SU-DHL-6 (cell line): ENCODE measurements around the gene RGMA.

Experiments
- H2AFZ ChIP-seq: fragments of 200-600 bp; sonication (generic); 2 replicates; pipeline ENCODE4 v1.6.1; 2014; ENCODE audit warnings: low read depth, mild to moderate bottlenecking, moderate library complexity, mixed read lengths, antibody characterized with exemption, low read length; ENCODE audit not compliant: severe bottlenecking
- H3F3A ChIP-seq: fragments of 200-600 bp; shearing (Covaris generic); 2 replicates; pipeline ENCODE4 v1.6.0; 2016; ENCODE audit warnings: antibody characterized with exemption, mild to moderate bottlenecking; ENCODE audit not compliant: insufficient read depth
- H3K27ac ChIP-seq: fragments of 200-600 bp; sonication (generic); 2 replicates; pipeline ENCODE4 v1.5.1; 2016; ENCODE audit warnings: low read depth, mild to moderate bottlenecking, low read length, moderate library complexity, mixed read lengths
- H3K27me3 ChIP-seq: fragments of 200-600 bp; sonication (generic), shearing (Covaris generic); 2 replicates; pipeline ENCODE4 v1.6.0; 2014; ENCODE audit warnings: mild to moderate bottlenecking, low read length
- H3K36me3 ChIP-seq: fragments of 200-600 bp; sonication (generic); 2 replicates; pipeline ENCODE4 v1.6.1; 2014; ENCODE audit warnings: mild to moderate bottlenecking, low read length, mixed read lengths
- H3K4me2 ChIP-seq: fragments of 300-600, 200-600 bp; shearing (Covaris generic), sonication (generic); 2 replicates; pipeline ENCODE4 v1.6.0; 2014; ENCODE audit warnings: low read length, low read depth, mild to moderate bottlenecking; ENCODE audit not compliant: poor library complexity, severe bottlenecking
- H3K4me3 ChIP-seq: fragments of 200-600 bp; sonication (generic); 2 replicates; pipeline ENCODE4 v1.5.1; 2014; ENCODE audit warnings: antibody characterized with exemption, low read length, mild to moderate bottlenecking, mixed read lengths; ENCODE audit not compliant: insufficient read depth, poor library complexity, severe bottlenecking
- H3K79me2 ChIP-seq: fragments of 200-600 bp; sonication (generic); 2 replicates; pipeline ENCODE4 v1.6.1; 2014; ENCODE audit warnings: mild to moderate bottlenecking, low read length, moderate library complexity; ENCODE audit not compliant: insufficient read depth
- H3K9ac ChIP-seq: fragments of 200-600 bp; sonication (generic); 2 replicates; pipeline ENCODE4 v1.7.0; 2014; ENCODE audit warnings: mild to moderate bottlenecking, low read length
- H3K9me2 ChIP-seq: fragments of 200-600 bp; sonication (generic); replicated peaks from 2 replicates; pipeline ENCODE4 v1.6.1; 2014; ENCODE audit warnings: low read length; ENCODE audit not compliant: insufficient read depth
- H3K9me3 ChIP-seq: fragments of 200-600 bp; sonication (generic); 2 replicates; pipeline ENCODE4 v1.6.1; 2014; ENCODE audit warnings: low read length, mixed read lengths; ENCODE audit not compliant: insufficient read depth
- H4K20me1 ChIP-seq: fragments of 200-600 bp; sonication (generic); 2 replicates; pipeline ENCODE4 v1.6.1; 2014; ENCODE audit warnings: low read depth, mild to moderate bottlenecking, antibody characterized with exemption, low read length, moderate library complexity, mixed read lengths
- EZH2phosphoT487 ChIP-seq: fragments of 200-600 bp; sonication (generic), shearing (Covaris generic); conservative IDR thresholded peaks from 2 replicates; pipeline ENCODE4 v1.6.1; 2018; ENCODE audit warnings: mild to moderate bottlenecking, antibody characterized with exemption, low read length, moderate library complexity, mixed read lengths
- TF ChIP-seq, protein P1 (sequence below): fragments of 200-600 bp; sonication (generic); IDR thresholded peaks from one replicate; pipeline ENCODE4 v1.5.1; 2017; ENCODE audit warnings: antibody characterized with exemption, mild to moderate bottlenecking, low read length, moderate library complexity; ENCODE audit not compliant: insufficient read depth, poor library complexity, severe bottlenecking

RGMA gene

DNA sequence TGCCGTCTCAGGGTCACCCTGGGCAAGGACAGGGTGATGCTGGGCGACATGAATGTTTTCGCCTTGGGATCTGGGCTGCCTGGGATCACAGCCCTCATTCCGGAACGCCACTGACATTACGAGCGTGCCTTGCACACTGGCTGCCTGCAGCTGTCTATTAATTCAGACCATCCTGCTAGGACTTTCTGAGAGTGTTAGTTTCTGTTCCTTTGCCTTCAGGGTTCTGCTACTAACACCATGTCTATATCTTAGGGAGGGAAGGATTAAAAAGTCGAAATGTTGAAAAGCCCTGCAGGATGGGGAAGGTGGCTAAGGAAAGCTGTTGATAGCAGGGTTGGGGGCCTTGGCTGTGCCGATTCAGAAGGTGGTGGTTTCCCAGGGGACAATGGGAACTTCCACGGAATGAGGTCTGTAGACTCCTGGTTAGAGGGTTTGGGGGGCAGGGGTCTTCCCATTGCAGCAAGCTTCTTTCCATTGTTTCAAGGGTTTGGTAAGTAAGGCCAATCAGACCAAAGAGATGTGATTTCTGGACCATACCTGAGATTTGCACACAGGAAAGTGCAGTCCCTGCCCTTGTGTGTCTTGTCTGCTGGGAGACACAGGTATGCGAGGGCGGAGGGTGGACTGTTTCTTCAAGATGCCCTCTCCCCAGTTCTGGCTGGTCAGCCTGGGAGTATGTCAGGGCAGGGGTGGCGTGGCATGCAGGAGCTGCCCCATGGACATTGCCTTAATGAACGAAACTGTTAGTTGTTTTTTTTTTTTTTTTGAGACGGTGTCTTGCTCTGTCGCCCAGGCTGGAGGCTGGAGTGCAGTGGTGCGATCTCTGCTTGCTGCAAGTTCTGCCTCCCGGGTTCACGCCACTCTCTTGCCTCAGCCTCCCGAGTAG, 50.9 kb downstream of the RGMA start:
- Histone ChIP-seq H3K9me3 (no peaks in the 10 kb centered on the region), H3K4me2 (no peak overlapping the region), H3F3A (no peaks in the 10 kb centered on the region), H3K79me2 (no peaks in the 10 kb centered on the region), H3K36me3 (no peaks in the 10 kb centered on the region), H3K27me3 (no peaks in the 10 kb centered on the region), H4K20me1 (no peaks in the 10 kb centered on the region), H2AFZ (no peak overlapping the region), H3K27ac (no peak overlapping the region), H3K4me3 (no peak overlapping the region), H3K9me2 (no peaks in the 10 kb centered on the region), H3K9ac (no peak overlapping the region)
- TF ChIP-seq EZH2phosphoT487 = no peak
- TF ChIP-seq, protein P1, sequence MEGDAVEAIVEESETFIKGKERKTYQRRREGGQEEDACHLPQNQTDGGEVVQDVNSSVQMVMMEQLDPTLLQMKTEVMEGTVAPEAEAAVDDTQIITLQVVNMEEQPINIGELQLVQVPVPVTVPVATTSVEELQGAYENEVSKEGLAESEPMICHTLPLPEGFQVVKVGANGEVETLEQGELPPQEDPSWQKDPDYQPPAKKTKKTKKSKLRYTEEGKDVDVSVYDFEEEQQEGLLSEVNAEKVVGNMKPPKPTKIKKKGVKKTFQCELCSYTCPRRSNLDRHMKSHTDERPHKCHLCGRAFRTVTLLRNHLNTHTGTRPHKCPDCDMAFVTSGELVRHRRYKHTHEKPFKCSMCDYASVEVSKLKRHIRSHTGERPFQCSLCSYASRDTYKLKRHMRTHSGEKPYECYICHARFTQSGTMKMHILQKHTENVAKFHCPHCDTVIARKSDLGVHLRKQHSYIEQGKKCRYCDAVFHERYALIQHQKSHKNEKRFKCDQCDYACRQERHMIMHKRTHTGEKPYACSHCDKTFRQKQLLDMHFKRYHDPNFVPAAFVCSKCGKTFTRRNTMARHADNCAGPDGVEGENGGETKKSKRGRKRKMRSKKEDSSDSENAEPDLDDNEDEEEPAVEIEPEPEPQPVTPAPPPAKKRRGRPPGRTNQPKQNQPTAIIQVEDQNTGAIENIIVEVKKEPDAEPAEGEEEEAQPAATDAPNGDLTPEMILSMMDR = no peak

DNA sequence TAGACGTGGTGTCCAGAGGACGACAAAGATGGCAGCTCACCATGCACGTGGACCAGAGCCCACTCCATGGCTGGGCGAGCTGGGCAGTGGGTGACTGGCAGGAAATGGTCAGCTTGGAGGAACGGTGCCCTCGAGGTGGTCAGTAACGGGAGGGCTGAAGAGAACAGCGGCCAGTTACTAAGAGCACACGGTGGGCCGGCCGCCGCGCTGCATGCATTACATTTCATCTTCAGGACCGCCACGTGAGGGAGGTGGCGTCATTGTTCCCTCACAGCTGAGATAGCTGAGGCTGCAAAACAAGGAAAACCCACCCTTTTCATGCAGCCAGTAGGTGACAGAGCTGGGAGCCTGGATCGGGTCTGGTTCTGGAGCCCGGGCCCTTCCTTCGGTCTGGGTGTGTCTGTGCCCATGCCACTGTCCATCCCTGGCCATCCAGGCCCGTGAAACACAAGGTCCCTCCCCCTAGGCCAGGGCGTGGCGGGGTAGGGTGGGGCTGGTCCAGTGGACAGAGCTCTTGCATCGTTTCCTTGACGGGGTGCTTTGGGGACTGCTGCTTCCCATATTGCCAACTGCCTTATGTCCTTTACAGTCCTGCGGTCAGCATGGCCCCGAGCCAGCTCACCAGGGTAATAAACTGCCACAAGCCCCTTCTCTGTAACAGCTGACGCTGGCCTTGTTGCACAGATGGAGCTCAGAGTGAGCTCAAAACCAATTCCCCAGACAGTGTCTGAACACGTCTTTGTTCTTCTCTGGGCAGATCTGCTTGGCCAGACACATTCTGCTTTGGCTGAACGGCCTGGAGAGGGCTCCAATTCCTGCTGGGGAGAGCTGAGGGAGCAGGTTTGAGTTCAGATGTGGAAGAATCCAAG, 51.8 kb downstream of the RGMA start:
- Histone ChIP-seq H3K4me3 (no peak overlapping the region), H3K27me3 (no peaks in the 10 kb centered on the region), H3F3A (no peaks in the 10 kb centered on the region), H3K9me3 (no peaks in the 10 kb centered on the region), H3K9ac (no peak overlapping the region), H3K36me3 (no peaks in the 10 kb centered on the region), H3K79me2 (no peaks in the 10 kb centered on the region), H3K9me2 (no peaks in the 10 kb centered on the region), H2AFZ (no peak overlapping the region), H4K20me1 (no peaks in the 10 kb centered on the region), H3K4me2 (no peak overlapping the region), H3K27ac (no peak overlapping the region)
- no peak for TF ChIP-seq EZH2phosphoT487
- TF ChIP-seq, protein P1 = no peak

DNA sequence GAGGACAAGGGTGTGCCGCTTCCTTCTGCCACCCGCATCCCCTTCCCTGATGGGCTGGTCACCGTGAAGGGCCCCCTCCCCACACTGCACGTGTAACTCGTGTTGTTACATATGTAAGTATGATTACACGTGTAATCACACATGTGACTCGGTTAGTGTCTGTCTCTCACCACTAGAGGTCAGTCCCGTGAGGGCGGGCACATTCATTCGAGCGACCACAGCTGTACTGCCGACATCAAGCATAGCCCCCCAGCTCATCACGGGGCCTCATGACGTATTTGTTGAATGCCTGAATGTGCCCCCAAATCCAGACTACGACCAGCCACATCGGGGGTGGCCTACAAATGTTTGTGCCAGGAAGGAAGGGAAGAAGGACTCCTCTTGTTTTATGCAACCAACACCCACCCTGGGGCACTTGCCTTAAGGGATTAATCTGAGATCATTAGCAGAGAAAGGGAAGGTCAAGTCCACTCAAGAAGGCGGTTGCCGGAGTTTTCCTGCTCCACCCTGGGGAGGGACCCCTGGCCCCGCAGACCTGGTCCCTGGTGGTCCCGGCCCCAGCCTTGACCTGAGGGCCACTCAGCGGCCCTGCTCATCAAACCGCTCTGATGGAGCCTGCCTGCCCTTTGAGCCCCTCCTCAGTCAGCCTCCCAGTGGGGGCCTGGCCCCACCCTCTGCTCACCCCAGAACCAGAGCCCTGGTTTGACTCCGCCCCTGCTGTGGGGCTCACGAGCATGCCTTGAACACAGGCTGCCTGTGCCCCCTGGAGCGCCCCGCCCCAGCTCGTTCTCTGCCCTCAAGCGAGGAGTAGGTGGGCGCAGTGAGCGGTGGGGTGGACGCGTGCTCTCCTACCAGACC, 52.8 kb downstream of the RGMA start:
- no peak overlapping the region for H3K4me3 ChIP-seq

More for the DNA sequence above, 52.8 kb downstream of the RGMA start:
- Histone ChIP-seq H3K79me2 (no peaks in the 10 kb centered on the region), H4K20me1 (no peaks in the 10 kb centered on the region), H3K9ac (no peak overlapping the region), H3K9me2 (no peaks in the 10 kb centered on the region), H3K4me2 (no peak overlapping the region), H3F3A (no peaks in the 10 kb centered on the region), H3K9me3 (no peaks in the 10 kb centered on the region), H2AFZ (peak overlapping the region; percentile 74), H3K36me3 (no peaks in the 10 kb centered on the region), H3K27ac (no peak overlapping the region), H3K27me3 (no peaks in the 10 kb centered on the region)
- no peak for TF ChIP-seq EZH2phosphoT487
- TF ChIP-seq, protein P1 = peak; percentile 57
